Measurements from ENCODE around the gene MYF6. TPM values are rescaled to one million over a fixed set of nuclear protein-coding genes. Genes with fewer than 3 reads are reported as not detected.
A peak's percentile ranks its signal among the peaks of the same experiment; 100 is the strongest.

MYF6 gene
- total and polyA plus RNA-seq, 2 experiments from 2014 or later = not detected

- Histone ChIP-seq H3K4me3 (no peak overlapping the region), H3K4me1 (ENCODE audit: low read depth) (no peaks in the 10 kb centered on the region), H3K9me3 (ENCODE audit: low read depth) (no peaks in the 10 kb centered on the region), H3K27ac (no peak overlapping the region), H3K36me3 (no peaks in the 10 kb centered on the region), H3K27me3 (no peaks in the 10 kb centered on the region)
- TF ChIP-seq CTCF (IDR thresholded peaks at IDR 0.05; ENCODE audit: low read depth, low read length) = no peak
- no peak for DNase-seq (ENCODE audit: low read depth in 1 of 2, low spot score in 1 of 2)
Observed at GRCh38 chr12:80677994-80678393, 29.4 kb upstream of the MYF6 start.

GRCh38 chr12:80679346-80680131 lies 27.9 kb upstream of the MYF6 start:
- no peaks in the 10 kb centered on the region for H3K27me3 ChIP-seq
- no peak overlapping the region for H3K4me3 ChIP-seq
- no peak for DNase-seq (ENCODE audit: low read depth in 1 of 2, low spot score in 1 of 2)
- TF ChIP-seq CTCF (IDR thresholded peaks at IDR 0.05; ENCODE audit: low read depth, low read length) = no peak
- no peaks in the 10 kb centered on the region for H3K4me1 ChIP-seq (ENCODE audit: low read depth)
- H3K9me3 ChIP-seq (ENCODE audit: low read depth) = no peaks in the 10 kb centered on the region
- H3K36me3 ChIP-seq = no peaks in the 10 kb centered on the region
- no peak overlapping the region for H3K27ac ChIP-seq

GRCh38 chr12:80681287-80681686 lies 26.1 kb upstream of the MYF6 start:
- H3K4me3 ChIP-seq = no peak overlapping the region
- no peaks in the 10 kb centered on the region for H3K27me3 ChIP-seq
- H3K4me1 ChIP-seq (ENCODE audit: low read depth) = no peaks in the 10 kb centered on the region
- H3K36me3 ChIP-seq = no peaks in the 10 kb centered on the region
- DNase-seq (ENCODE audit: low read depth in 1 of 2, low spot score in 1 of 2) = no peak
- H3K27ac ChIP-seq = no peak overlapping the region
- no peak for TF ChIP-seq CTCF (IDR thresholded peaks at IDR 0.05; ENCODE audit: low read depth, low read length)
- no peaks in the 10 kb centered on the region for H3K9me3 ChIP-seq (ENCODE audit: low read depth)

GRCh38 chr12:80681786-80682185 lies 25.6 kb upstream of the MYF6 start:
- H3K4me3 ChIP-seq = no peak overlapping the region
- H3K4me1 ChIP-seq (ENCODE audit: low read depth) = no peaks in the 10 kb centered on the region
- TF ChIP-seq CTCF (IDR thresholded peaks at IDR 0.05; ENCODE audit: low read depth, low read length) = no peak
- no peaks in the 10 kb centered on the region for H3K36me3 ChIP-seq
- H3K27ac ChIP-seq = no peak overlapping the region
- DNase-seq (ENCODE audit: low read depth in 1 of 2, low spot score in 1 of 2) = no peak
- no peaks in the 10 kb centered on the region for H3K27me3 ChIP-seq
- H3K9me3 ChIP-seq (ENCODE audit: low read depth) = no peaks in the 10 kb centered on the region

GRCh38 chr12:80684077-80684495 lies 23.3 kb upstream of the MYF6 start:
- no peaks in the 10 kb centered on the region for H3K27me3 ChIP-seq
- no peaks in the 10 kb centered on the region for H3K36me3 ChIP-seq
- H3K27ac ChIP-seq = no peak overlapping the region
- no peaks in the 10 kb centered on the region for H3K9me3 ChIP-seq (ENCODE audit: low read depth)
- peak in 1 of 2 donors; percentile 8 for DNase-seq (ENCODE audit: low read depth in 1 of 2, low spot score in 1 of 2)
- no peaks in the 10 kb centered on the region for H3K4me1 ChIP-seq (ENCODE audit: low read depth)
- TF ChIP-seq CTCF (IDR thresholded peaks at IDR 0.05; ENCODE audit: low read depth, low read length) = no peak
- H3K4me3 ChIP-seq = no peak overlapping the region
